ENCODE data around the gene CATSPER4. TPM values are rescaled to one million over a fixed set of nuclear protein-coding genes. Genes with fewer than 3 reads are reported as not detected.

The CATSPER4 gene
- total and polyA plus RNA-seq, 2 of the 13 experiments (the other 11 are each of a cell fraction or from before 2014, with no cell fraction given): not detected

DNA sequence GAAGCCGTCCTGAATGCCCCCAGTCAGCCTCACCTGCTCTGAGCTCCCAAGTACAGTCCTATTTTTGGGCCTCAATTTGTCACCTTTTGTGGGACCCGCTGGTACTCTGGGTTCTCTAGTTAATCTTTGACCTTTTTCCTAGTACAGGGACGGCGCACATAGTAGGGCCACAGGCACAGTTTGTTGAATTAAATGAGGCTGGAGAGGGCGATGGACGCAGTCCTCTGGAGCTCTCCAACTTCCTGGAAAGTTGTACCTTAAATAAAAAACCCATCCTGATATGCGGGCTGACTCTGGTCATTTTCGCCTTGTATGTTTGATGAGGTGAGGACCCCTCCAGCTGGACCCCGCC is 26.7 kb upstream of the CATSPER4 start:
- H3K27ac ChIP-seq (ENCODE audit: extremely low read length, insufficient read depth, low read length): no peak overlapping the region
- no peaks in the 10 kb centered on the region for H3K9me3 ChIP-seq (ENCODE audit: low read length)
- TF ChIP-seq ZKSCAN1 (IDR thresholded peaks at IDR 0.05; ENCODE audit: low read length): peak; percentile 94
- TF ChIP-seq HOXA5 (CRISPR knock-in tag; IDR thresholded peaks at IDR 0.05): no peak
- in situ Hi-C loops (cut with HindIII; ENCODE audit: extremely low pct_ligation_motif_present, low pct_unique_long_range_greater_than_20kb): loop anchor here (10.0 kb wide), 1 partner anchor 269 kb away; no protein-coding TSS in a partner anchor
- intact Hi-C loops (cut with micrococcal nuclease; ENCODE audit: unreplicated experiment): loop anchor here (5.0 kb wide), 2 partner anchors 51 to 126 kb away; partner anchors contain the start of gene PDIK1L
- DNase-seq (ENCODE audit: low spot score) (no peak), FAIRE-seq (no peak), ATAC-seq (no peak)
- H3K4me1 ChIP-seq (ENCODE audit: insufficient read depth, low read length): peaks cover 33% of the 10 kb centered on the region
- 71% methylated on average over 6 of the region's 9 CpGs for WGBS (ENCODE audit: low lambda C conversion rate)
- peak overlapping the region; percentile 89 for H3K4me2 ChIP-seq (ENCODE audit: low read depth, low read length)
- no peak overlapping the region for H3K9ac ChIP-seq (ENCODE audit: insufficient read depth, low read depth, low read length)
- no peak overlapping the region for H2AFZ ChIP-seq (ENCODE audit: low read length)
- peak overlapping the region; percentile 50 to 76 (median 64); a peak in 5 of 6 replicates for H3K4me3 ChIP-seq (replicated peaks in 1 of 3; ENCODE audit: insufficient read depth in 1 of 3, low read depth in 2 of 3, low read length in 3 of 3)
- POLR2A ChIA-PET: interaction anchor here (0.6 kb wide), 1 partner anchor 148 kb away, joined by 3 read pairs; no protein-coding TSS in a partner anchor
- H3K27me3 ChIP-seq (ENCODE audit: control insufficient read depth in 1 of 2, insufficient read depth in 2 of 2, low read length in 2 of 2): peaks cover 10 to 55% of the 10 kb centered on the region in 2 experiments; a peak in 4 of 5 replicates
- no peaks in the 10 kb centered on the region for H4K20me1 ChIP-seq (ENCODE audit: insufficient read depth, low read length)
- CTCF ChIA-PET (ENCODE audit: low intra/inter-chr PET ratio, low total read pairs): interaction anchor here (1.7 to 2.0 kb wide), 2 partner anchors 58 to 70 kb away, joined by 6 to 11 read pairs; partner anchors contain the start of gene CEP85
- BruUV-seq (replicated peaks): no TSS peak
- no peaks in the 10 kb centered on the region for H3K79me2 ChIP-seq (ENCODE audit: insufficient read depth, low read length)
- H3K36me3 ChIP-seq (replicated peaks in 1 of 2; ENCODE audit: control insufficient read depth in 1 of 2, insufficient read depth in 2 of 2, low read length in 2 of 2): no peaks in the 10 kb centered on the region

DNA sequence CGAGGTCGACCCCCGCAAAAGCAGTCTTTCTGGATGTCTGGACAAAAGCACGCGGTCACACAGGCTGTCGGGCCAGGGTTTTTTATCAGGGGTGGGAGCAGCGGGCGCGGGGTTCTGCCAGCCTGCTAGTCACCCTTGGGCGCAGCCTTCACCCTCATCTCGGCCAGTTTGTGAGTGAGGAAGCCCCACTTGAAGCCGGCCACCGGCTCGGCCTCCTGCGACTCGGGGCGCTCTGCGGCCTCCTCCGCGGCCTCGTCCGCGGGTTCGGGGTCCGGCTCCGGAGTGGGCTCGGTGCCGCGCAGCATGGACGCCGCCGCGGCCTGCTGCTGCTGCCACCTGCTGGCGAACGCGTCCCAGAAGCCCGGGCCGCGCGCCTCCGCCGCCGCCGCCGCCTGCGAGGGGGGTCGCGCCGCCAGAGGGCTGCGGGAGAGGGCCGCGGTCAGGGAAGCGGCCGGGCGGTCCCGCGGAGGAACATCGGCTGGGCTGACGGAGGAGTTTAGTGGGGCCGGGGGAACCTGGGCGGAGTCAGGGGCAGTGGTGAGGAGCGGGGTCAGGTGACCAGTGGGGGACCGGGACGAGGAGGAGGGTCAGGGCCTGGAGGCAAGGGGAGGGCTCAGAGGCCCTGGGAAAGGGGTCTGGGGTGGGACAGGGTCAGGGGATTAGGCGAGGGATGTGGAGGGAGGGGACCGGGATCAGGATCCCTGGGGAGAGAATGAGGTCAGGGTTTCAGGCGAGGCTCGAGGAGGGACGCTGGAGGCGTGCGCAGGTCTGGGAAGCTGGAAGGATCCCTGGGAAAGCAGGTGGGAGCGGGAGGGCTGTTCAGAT is 26.2 kb upstream of the CATSPER4 start:
- Histone ChIP-seq H3K4me2 (ENCODE audit: low read depth, low read length) (peak overlapping the region; percentile 89), H3K4me1 (ENCODE audit: insufficient read depth, low read length) (peaks cover 37% of the 10 kb centered on the region), H3K4me3 (replicated peaks in 1 of 3; ENCODE audit: insufficient read depth in 1 of 3, low read depth in 2 of 3, low read length in 3 of 3) (peak overlapping the region; percentile 50 to 76 (median 64); a peak in 5 of 6 replicates), H3K9ac (ENCODE audit: insufficient read depth, low read depth, low read length) (peak overlapping the region; percentile 39; the same call in 1 of the 2 replicates), H3K27ac (ENCODE audit: extremely low read length, insufficient read depth, low read length) (no peak overlapping the region), H3K36me3 (replicated peaks in 1 of 2; ENCODE audit: control insufficient read depth in 1 of 2, insufficient read depth in 2 of 2, low read length in 2 of 2) (no peaks in the 10 kb centered on the region), H4K20me1 (ENCODE audit: insufficient read depth, low read length) (no peaks in the 10 kb centered on the region), H3K9me3 (ENCODE audit: low read length) (no peaks in the 10 kb centered on the region), H3K27me3 (ENCODE audit: control insufficient read depth in 1 of 2, insufficient read depth in 2 of 2, low read length in 2 of 2) (peaks cover 10 to 50% of the 10 kb centered on the region in 2 experiments; a peak in 4 of 5 replicates), H3K79me2 (ENCODE audit: insufficient read depth, low read length) (no peaks in the 10 kb centered on the region), H2AFZ (ENCODE audit: low read length) (no peak overlapping the region)
- ATAC-seq: peak; percentile 64
- ChIA-PET CTCF (ENCODE audit: low intra/inter-chr PET ratio, low total read pairs) (interaction anchor here (1.7 to 2.0 kb wide), 2 partner anchors 59 to 69 kb away, joined by 6 to 11 read pairs; partner anchors contain the start of gene CEP85), POLR2A (interaction anchor here (0.6 kb wide), 1 partner anchor 147 kb away, joined by 3 read pairs; no protein-coding TSS in a partner anchor)
- intact Hi-C loops (cut with micrococcal nuclease; ENCODE audit: unreplicated experiment): loop anchor here (5.0 kb wide), 2 partner anchors 52 to 127 kb away; partner anchors contain the start of gene PDIK1L
- DNase-seq (ENCODE audit: low spot score): no peak
- WGBS (ENCODE audit: low lambda C conversion rate): 9% methylated on average over 32 of the region's 72 CpGs
- in situ Hi-C loops (cut with HindIII; ENCODE audit: extremely low pct_ligation_motif_present, low pct_unique_long_range_greater_than_20kb): loop anchor here (10.0 kb wide), 1 partner anchor 269 kb away; no protein-coding TSS in a partner anchor
- no TSS peak for BruUV-seq (replicated peaks)
- no peak for FAIRE-seq
- TF ChIP-seq, protein P1, sequence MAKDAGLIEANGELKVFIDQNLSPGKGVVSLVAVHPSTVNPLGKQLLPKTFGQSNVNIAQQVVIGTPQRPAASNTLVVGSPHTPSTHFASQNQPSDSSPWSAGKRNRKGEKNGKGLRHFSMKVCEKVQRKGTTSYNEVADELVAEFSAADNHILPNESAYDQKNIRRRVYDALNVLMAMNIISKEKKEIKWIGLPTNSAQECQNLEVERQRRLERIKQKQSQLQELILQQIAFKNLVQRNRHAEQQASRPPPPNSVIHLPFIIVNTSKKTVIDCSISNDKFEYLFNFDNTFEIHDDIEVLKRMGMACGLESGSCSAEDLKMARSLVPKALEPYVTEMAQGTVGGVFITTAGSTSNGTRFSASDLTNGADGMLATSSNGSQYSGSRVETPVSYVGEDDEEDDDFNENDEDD (CRISPR knock-in tag; IDR thresholded peaks at IDR 0.05; ENCODE audit: borderline replicate concordance): peak; percentile 29; the same call in 1 of the 2 replicates
- no peak for TF ChIP-seq TBL1XR1 (IDR thresholded peaks at IDR 0.05; ENCODE audit: borderline replicate concordance, low read length, partially characterized antibody)
- no peak for TF ChIP-seq YEATS4 (CRISPR knock-in tag; IDR thresholded peaks at IDR 0.05; ENCODE audit: borderline replicate concordance)
- TF ChIP-seq, protein P2, sequence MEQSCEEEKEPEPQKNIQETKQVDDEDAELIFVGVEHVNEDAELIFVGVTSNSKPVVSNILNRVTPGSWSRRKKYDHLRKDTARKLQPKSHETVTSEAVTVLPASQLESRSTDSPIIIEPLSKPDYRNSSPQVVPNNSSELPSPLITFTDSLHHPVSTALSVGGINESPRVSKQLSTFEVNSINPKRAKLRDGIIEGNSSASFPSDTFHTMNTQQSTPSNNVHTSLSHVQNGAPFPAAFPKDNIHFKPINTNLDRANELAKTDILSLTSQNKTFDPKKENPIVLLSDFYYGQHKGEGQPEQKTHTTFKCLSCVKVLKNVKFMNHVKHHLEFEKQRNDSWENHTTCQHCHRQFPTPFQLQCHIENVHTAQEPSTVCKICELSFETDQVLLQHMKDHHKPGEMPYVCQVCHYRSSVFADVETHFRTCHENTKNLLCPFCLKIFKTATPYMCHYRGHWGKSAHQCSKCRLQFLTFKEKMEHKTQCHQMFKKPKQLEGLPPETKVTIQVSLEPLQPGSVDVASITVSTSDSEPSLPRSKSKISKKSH (CRISPR knock-in tag; IDR thresholded peaks at IDR 0.05; ENCODE audit: borderline replicate concordance): no peak
- peak; percentile 78 for TF ChIP-seq RAD21 (CRISPR knock-in tag; IDR thresholded peaks at IDR 0.05)
- TF ChIP-seq ETV6 (CRISPR knock-in tag; conservative IDR thresholded peaks at IDR 0.05): no peak
- no peak for TF ChIP-seq CCDC6 (CRISPR knock-in tag; IDR thresholded peaks at IDR 0.05)
- TF ChIP-seq NFRKB (IDR thresholded peaks at IDR 0.05): no peak
- no peak for TF ChIP-seq EED (CRISPR knock-in tag; IDR thresholded peaks at IDR 0.05)
- no peak for TF ChIP-seq ZNF432 (CRISPR knock-in tag; IDR thresholded peaks at IDR 0.05; ENCODE audit: borderline replicate concordance)
- TF ChIP-seq HOXA3 (CRISPR knock-in tag; IDR thresholded peaks at IDR 0.05): 0 out of 2 replicates have a peak, but pooled peaks have one; percentile 53
